Spleen (tissue), 7 donors: ENCODE results near the gene MFSD1.

Experiments used
- CTCF ChIP-seq, 11 experiments: fragments of 200-600 bp in 7 of 11; fragments of 450-650 bp in 4 of 11; sonication (generic) in 4 of 11; IDR thresholded peaks in 8 of 11; conservative IDR thresholded peaks in 3 of 11; 1 replicate in 7 of 11; 2 replicates in 4 of 11; pipeline versions ENCODE4 v1.4.0 to v1.8.0; 2016 to 2021; ENCODE audit warnings: antibody characterized with exemption in 11 of 11, inconsistent platforms in 4 of 11, mild to moderate bottlenecking in 1 of 11
- POLR2A ChIP-seq, 3 donors: fragments of 450-650 bp; IDR thresholded peaks; one replicate each; pipeline ENCODE4 v1.5.1; 2017; ENCODE audit warnings: antibody characterized with exemption in 3 of 3, mild to moderate bottlenecking in 1 of 3
- donor health status: DM: no; HTN: no; CAD: no; lungs with moderate emphysema.
- donor health status: DM: no; HTN: no; CAD: no.
- donor health status: DM: no; HTN: no; CAD: no.

GRCh38 chr3:158776531-158776930 is 25.3 kb upstream of the MFSD1 start:
- TF ChIP-seq POLR2A (IDR thresholded peaks at IDR 0.05) (no peak), CTCF (IDR thresholded peaks at IDR 0.05 in 8 of 11, conservative IDR thresholded peaks at IDR 0.05 in 3 of 11) (no peak)
